ENCODE results near the gene TBC1D30.

Gene TBC1D30

DNA sequence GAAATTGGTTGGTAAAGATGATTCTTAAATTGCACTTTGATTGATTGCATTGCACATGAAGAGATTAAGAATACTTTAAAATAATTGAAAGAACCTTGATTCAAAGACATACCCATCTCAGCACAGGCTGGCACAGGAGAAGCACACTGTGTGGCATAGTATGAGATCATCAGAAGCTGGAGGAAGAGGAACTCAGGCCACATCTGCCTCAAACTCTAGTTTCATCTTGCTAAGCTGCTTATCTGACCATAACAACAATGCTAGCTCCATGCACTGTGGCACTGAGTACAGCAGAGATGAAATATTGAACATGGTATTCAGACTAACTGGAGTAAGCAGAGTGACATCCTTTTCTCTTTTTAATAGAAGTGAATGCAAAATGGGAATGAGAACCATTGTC is 99.1 kb downstream of the TBC1D30 start:
- no peak overlapping the region for H3K27ac ChIP-seq
- TF ChIP-seq ZFX (IDR thresholded peaks at IDR 0.05; ENCODE audit: borderline replicate concordance): no peak
- no peak for TF ChIP-seq CTCF (IDR thresholded peaks at IDR 0.05)
